PC-9 (cell line): Measurements from ENCODE around the gene AMH.

Experiments
- EZH2 ChIP-seq: fragments of 200-600 bp; sonication (generic); IDR thresholded peaks from 2 replicates; pipeline ENCODE4 v1.8.0; 2017; ENCODE audit warnings: antibody characterized with exemption, low read depth
- TF ChIP-seq, protein P1 (sequence below): fragments of 200-600 bp; sonication (generic); conservative IDR thresholded peaks from 2 replicates; pipeline ENCODE4 v1.6.1; 2017; ENCODE audit warnings: mixed run types, antibody characterized with exemption, mild to moderate bottlenecking, moderate library complexity

DNA sequence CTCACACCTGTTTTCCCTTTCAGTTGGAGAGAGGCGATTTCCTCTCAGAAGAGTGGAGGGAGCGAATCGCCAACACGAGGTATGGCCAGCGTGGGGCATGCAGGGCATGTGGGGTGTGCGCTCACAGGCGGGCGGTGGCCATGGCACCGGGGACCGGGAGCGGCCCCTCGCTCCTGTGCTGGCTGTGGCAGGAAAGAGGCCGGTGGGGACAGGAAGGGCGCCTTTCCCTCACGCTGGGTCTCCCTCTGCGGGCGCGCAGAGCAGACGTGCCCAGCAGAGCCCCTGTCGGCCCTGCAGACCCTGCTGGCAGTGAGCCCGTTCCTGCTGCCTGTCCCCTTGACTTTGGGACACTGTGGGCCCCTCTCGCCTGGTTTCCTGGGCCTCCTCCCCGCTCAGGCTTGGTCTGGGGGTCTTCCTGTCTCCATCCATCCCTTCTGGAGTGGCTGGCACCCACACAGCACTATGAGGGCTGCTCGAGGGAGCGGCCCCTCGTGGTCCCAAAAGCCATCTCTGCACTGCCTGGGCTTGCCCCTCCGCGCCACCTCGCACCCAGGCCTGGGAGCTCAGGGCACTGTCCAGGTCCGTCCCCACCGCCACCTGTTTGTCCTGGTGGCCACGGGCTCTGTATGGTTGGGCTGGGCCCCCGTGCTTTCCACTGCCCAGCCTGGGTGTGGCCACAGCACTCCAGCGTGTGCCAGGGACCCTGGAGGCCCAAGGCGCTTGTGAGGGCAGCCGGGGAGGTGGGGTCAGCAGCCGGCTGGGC lies 49.1 kb upstream of the AMH start:
- TF ChIP-seq, protein P1, sequence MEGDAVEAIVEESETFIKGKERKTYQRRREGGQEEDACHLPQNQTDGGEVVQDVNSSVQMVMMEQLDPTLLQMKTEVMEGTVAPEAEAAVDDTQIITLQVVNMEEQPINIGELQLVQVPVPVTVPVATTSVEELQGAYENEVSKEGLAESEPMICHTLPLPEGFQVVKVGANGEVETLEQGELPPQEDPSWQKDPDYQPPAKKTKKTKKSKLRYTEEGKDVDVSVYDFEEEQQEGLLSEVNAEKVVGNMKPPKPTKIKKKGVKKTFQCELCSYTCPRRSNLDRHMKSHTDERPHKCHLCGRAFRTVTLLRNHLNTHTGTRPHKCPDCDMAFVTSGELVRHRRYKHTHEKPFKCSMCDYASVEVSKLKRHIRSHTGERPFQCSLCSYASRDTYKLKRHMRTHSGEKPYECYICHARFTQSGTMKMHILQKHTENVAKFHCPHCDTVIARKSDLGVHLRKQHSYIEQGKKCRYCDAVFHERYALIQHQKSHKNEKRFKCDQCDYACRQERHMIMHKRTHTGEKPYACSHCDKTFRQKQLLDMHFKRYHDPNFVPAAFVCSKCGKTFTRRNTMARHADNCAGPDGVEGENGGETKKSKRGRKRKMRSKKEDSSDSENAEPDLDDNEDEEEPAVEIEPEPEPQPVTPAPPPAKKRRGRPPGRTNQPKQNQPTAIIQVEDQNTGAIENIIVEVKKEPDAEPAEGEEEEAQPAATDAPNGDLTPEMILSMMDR, result no peak
- TF ChIP-seq EZH2, result no peak
